HG03460 (cell line): ENCODE data around the gene NUP107.
A peak's percentile ranks its signal among the peaks of the same experiment; 100 is the strongest.

Experiments
- ATAC-seq: cut with Tn5 transposase; IDR thresholded peaks from one replicate; pipeline ENCODE4 v1.9.1; 2021; ENCODE audit not compliant: unreplicated experiment

Gene NUP107

GRCh38 chr12:68771223-68771925 lies 84.6 kb downstream of the NUP107 start:
- no peak for ATAC-seq

GRCh38 chr12:68772714-68773113 lies 85.9 kb downstream of the NUP107 start:
- ATAC-seq = no peak

- ATAC-seq = no peak
Measured at GRCh38 chr12:68773582-68773981, 86.8 kb downstream of the NUP107 start.

GRCh38 chr12:68775121-68775630 lies 88.4 kb downstream of the NUP107 start:
- ATAC-seq = no peak

- no peak for ATAC-seq
Measured at GRCh38 chr12:68776976-68777610, 90.3 kb downstream of the NUP107 start.

- no peak for ATAC-seq
Measured at GRCh38 chr12:68779280-68779679, 92.5 kb downstream of the NUP107 start.

- ATAC-seq = no peak
Measured at GRCh38 chr12:68780731-68781130, 94.0 kb downstream of the NUP107 start.

- no peak for ATAC-seq
Measured at GRCh38 chr12:68781728-68782127, 95.0 kb downstream of the NUP107 start.

- no peak for ATAC-seq
Measured at GRCh38 chr12:68784015-68784414, 97.2 kb downstream of the NUP107 start.

- no peak for ATAC-seq
Measured at GRCh38 chr12:68785358-68785757, 98.6 kb downstream of the NUP107 start.

- no peak for ATAC-seq
Measured at GRCh38 chr12:68785823-68786222, 99.0 kb downstream of the NUP107 start.

- ATAC-seq = no peak
Measured at GRCh38 chr12:68786929-68787328, 100.2 kb downstream of the NUP107 start.

GRCh38 chr12:68788554-68789143 lies 101.9 kb downstream of the NUP107 start:
- no peak for ATAC-seq

- ATAC-seq = no peak
Measured at GRCh38 chr12:68789144-68789878, 102.5 kb downstream of the NUP107 start.

- ATAC-seq = no peak
Measured at GRCh38 chr12:68790081-68790951, 103.5 kb downstream of the NUP107 start.

- ATAC-seq = no peak
Measured at GRCh38 chr12:68790952-68791234, 104.1 kb downstream of the NUP107 start.

- no peak for ATAC-seq
Measured at GRCh38 chr12:68791897-68792481, 105.2 kb downstream of the NUP107 start.

GRCh38 chr12:68792952-68793351 lies 106.2 kb downstream of the NUP107 start:
- ATAC-seq = peak; percentile 84

GRCh38 chr12:68793436-68793835 lies 106.7 kb downstream of the NUP107 start:
- no peak for ATAC-seq

- no peak for ATAC-seq
Measured at GRCh38 chr12:68793975-68794652, 107.3 kb downstream of the NUP107 start.
